Fibroblast of skin of right quadriceps (primary cell): ENCODE data around the gene SOX12.

Source experiments
- DNase-seq: peaks from one replicate; pipeline ENCODE4 v3.0.0-alpha.2; 2013

SOX12 gene

GRCh38 chr20:301886-302848 is 23.2 kb upstream of the SOX12 start:
- no peak for DNase-seq

GRCh38 chr20:305745-306144 is 19.6 kb upstream of the SOX12 start:
- DNase-seq, result no peak

- no peak for DNase-seq
These were observed 16.8 kb upstream of the SOX12 start for GRCh38 chr20:308427-309038.

- DNase-seq, result peak; percentile 59
These were observed 16.0 kb upstream of the SOX12 start for GRCh38 chr20:309306-309840.

GRCh38 chr20:309841-310644 is 15.3 kb upstream of the SOX12 start:
- DNase-seq, result peak; percentile 100

- DNase-seq, result no peak
These were observed 14.7 kb upstream of the SOX12 start for GRCh38 chr20:310645-311044.

GRCh38 chr20:311609-312008 is 13.7 kb upstream of the SOX12 start:
- no peak for DNase-seq

- DNase-seq, result no peak
These were observed 13.3 kb upstream of the SOX12 start for GRCh38 chr20:312067-312466.

- no peak for DNase-seq
These were observed 12.5 kb upstream of the SOX12 start for GRCh38 chr20:312866-313265.

GRCh38 chr20:313402-313801 is 11.9 kb upstream of the SOX12 start:
- no peak for DNase-seq

- DNase-seq, result peak; percentile 57
These were observed 11.4 kb upstream of the SOX12 start for GRCh38 chr20:313948-314347.

GRCh38 chr20:316316-317068 is 8.9 kb upstream of the SOX12 start:
- peak; percentile 53 for DNase-seq

GRCh38 chr20:324177-325044 is 941 bp upstream of the SOX12 start:
- peak; percentile 87 for DNase-seq

GRCh38 chr20:325889-326644 is 715 bp downstream of the SOX12 start:
- DNase-seq, result peak; percentile 63

GRCh38 chr20:326645-327185 is 1.4 kb downstream of the SOX12 start:
- DNase-seq, result no peak

- peak; percentile 97 for DNase-seq
These were observed 2.1 kb downstream of the SOX12 start for GRCh38 chr20:327186-328026.

- no peak for DNase-seq
These were observed 2.9 kb downstream of the SOX12 start for GRCh38 chr20:328027-328974.
